ENCODE measurements around the gene ATP5PD. TPM values are rescaled to one million over a fixed set of nuclear protein-coding genes. Genes with fewer than 3 reads are reported as not detected.

Gene ATP5PD
- total RNA-seq, 1 experiment from 2014 or later, result 383 TPM

- H3K27me3 Mint-ChIP-seq (ENCODE audit: low read depth), result no peaks in the 10 kb centered on the region
- H3K4me3 Mint-ChIP-seq, result no peak overlapping the region
- ChIA-PET POLR2A (no interaction called here), CTCF (no interaction called here)
- peaks cover 18% of the 10 kb centered on the region for H3K4me1 Mint-ChIP-seq
- ATAC-seq, result no peak
- H3K27ac Mint-ChIP-seq, result no peak overlapping the region
- no peak for TF ChIP-seq MXD4 (CRISPR knock-in tag; IDR thresholded peaks at IDR 0.05; ENCODE audit: borderline replicate concordance)
- no peak for TF ChIP-seq TEAD1 (CRISPR knock-in tag; IDR thresholded peaks at IDR 0.05)
- no peak for TF ChIP-seq ESRRA (CRISPR knock-in tag; IDR thresholded peaks at IDR 0.05; ENCODE audit: borderline replicate concordance)
- no peak for TF ChIP-seq CDX4 (CRISPR knock-in tag; IDR thresholded peaks at IDR 0.05; ENCODE audit: borderline replicate concordance)
- TF ChIP-seq SMAD4 (CRISPR knock-in tag; IDR thresholded peaks at IDR 0.05), result no peak
- TF ChIP-seq GRHL2 (CRISPR knock-in tag; IDR thresholded peaks at IDR 0.05; ENCODE audit: insufficient replicate concordance, severe bottlenecking), result no peak
- TF ChIP-seq OVOL2 (CRISPR knock-in tag; IDR thresholded peaks at IDR 0.05; ENCODE audit: borderline replicate concordance), result no peak
- no peak for TF ChIP-seq ZNF423 (CRISPR knock-in tag; IDR thresholded peaks at IDR 0.05)
- TF ChIP-seq FOXP1 (CRISPR knock-in tag; IDR thresholded peaks at IDR 0.05; ENCODE audit: borderline replicate concordance), result no peak
- no peak for TF ChIP-seq ZSCAN18 (CRISPR knock-in tag; IDR thresholded peaks at IDR 0.05)
- no peaks in the 10 kb centered on the region for H3K9me3 Mint-ChIP-seq
- no peak for DNase-seq (ENCODE audit: low spot score)
- H3K36me3 Mint-ChIP-seq, result peaks cover 45% of the 10 kb centered on the region
Measured at GRCh38 chr17:75049706-75050105, 2.9 kb upstream of the ATP5PD start.

- ATAC-seq (no peak), DNase-seq (ENCODE audit: low spot score) (no peak)
- CTCF ChIA-PET, result interaction anchor here (1.0 to 2.3 kb wide), 5 partner anchors 11 to 88 kb away, joined by 4 to 11 read pairs (median 7); no protein-coding TSS in a partner anchor
- POLR2A ChIA-PET, result no interaction called here
- Mint-ChIP-seq H3K27ac (peak overlapping the region; percentile 27; the same call in 1 of the 2 replicates), H3K4me1 (peaks cover 22% of the 10 kb centered on the region), H3K9me3 (no peaks in the 10 kb centered on the region), H3K4me3 (peak overlapping the region; percentile 99), H3K27me3 (ENCODE audit: low read depth) (no peaks in the 10 kb centered on the region), H3K36me3 (peaks cover 39% of the 10 kb centered on the region)
- TF ChIP-seq USF1 (CRISPR knock-in tag; IDR thresholded peaks at IDR 0.05), result no peak
- no peak for TF ChIP-seq MXD4 (CRISPR knock-in tag; IDR thresholded peaks at IDR 0.05; ENCODE audit: borderline replicate concordance)
- TF ChIP-seq CBFB (CRISPR knock-in tag; IDR thresholded peaks at IDR 0.05; ENCODE audit: low read depth), result no peak
- TF ChIP-seq IRF1 (CRISPR knock-in tag; IDR thresholded peaks at IDR 0.05), result no peak
- no peak for TF ChIP-seq ZNF138 (CRISPR knock-in tag; conservative IDR thresholded peaks at IDR 0.05)
- TF ChIP-seq NFE2L1 (CRISPR knock-in tag; IDR thresholded peaks at IDR 0.05), result no peak
- TF ChIP-seq GABPB1 (CRISPR knock-in tag; IDR thresholded peaks at IDR 0.05), result no peak
- TF ChIP-seq TCF7 (CRISPR knock-in tag; IDR thresholded peaks at IDR 0.05; ENCODE audit: low read depth), result no peak
- TF ChIP-seq NR3C1 (CRISPR knock-in tag; conservative IDR thresholded peaks at IDR 0.05; ENCODE audit: low read depth), result no peak
- TF ChIP-seq SOX15 (CRISPR knock-in tag; IDR thresholded peaks at IDR 0.05), result no peak
- TF ChIP-seq ZNF671 (CRISPR knock-in tag; IDR thresholded peaks at IDR 0.05), result no peak
- no peak for TF ChIP-seq JUN (CRISPR knock-in tag; IDR thresholded peaks at IDR 0.05)
- TF ChIP-seq MLX (CRISPR knock-in tag; IDR thresholded peaks at IDR 0.05), result no peak
- TF ChIP-seq ZSCAN18 (CRISPR knock-in tag; IDR thresholded peaks at IDR 0.05), result no peak
- TF ChIP-seq EMX1 (CRISPR knock-in tag; IDR thresholded peaks at IDR 0.05), result no peak
- no peak for TF ChIP-seq ZNF121 (CRISPR knock-in tag; IDR thresholded peaks at IDR 0.05)
- TF ChIP-seq RELA (CRISPR knock-in tag; IDR thresholded peaks at IDR 0.05; ENCODE audit: borderline replicate concordance), result no peak
- TF ChIP-seq ATF1 (CRISPR knock-in tag; IDR thresholded peaks at IDR 0.05), result no peak
Measured at GRCh38 chr17:75049057-75049456, 2.3 kb upstream of the ATP5PD start.

Measured in WTC11 (cell line).